Measurements from ENCODE around the gene RUNDC1.

Gene RUNDC1

DNA sequence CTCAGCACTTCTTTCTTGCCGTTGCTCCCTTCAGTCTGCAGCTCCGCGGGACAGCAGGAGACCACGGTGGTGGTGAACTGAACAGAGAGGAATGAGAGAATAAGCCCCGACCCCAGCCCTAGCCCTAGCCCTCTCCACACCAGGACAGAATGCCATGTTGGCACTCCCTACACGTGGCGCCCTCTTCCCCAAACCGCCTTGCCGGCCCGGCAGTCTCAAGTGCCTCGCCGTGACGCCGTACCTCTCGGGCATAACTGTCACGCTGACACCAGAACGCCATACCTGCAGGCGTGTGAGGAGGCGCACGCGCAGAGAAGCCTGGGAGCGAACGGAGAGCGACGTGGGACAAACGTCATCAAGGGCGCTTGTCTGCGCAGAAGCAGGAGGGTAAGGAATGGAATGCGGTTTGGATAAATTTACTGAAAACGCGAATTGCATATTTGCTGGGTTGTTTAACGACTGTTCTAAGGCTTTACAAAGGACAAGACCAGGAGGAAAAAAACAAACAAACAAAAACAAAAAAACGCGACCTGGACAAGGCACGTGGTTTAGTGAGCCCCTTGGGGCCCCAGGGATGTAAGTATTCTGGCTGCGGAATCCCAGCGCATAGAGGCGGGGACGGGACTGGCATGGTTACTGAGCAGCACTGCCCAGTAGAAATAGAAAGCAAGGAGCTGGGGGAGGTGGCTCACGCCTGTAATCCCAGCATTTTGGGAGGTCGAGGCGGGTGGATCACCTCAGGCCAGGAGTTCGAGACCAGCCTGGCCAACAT is 16.0 kb upstream of the RUNDC1 start, which contains the start of gene AARSD1:
AARSD1 (minus strand) TSS at position 294 of the 772 bp plus-strand sequence; CDS start at position 280, 14 bp downstream.
- H3K9ac ChIP-seq (ENCODE audit: low read depth, low read length, poor library complexity, severe bottlenecking): peak within 1 kb of the TSS; percentile 86
- peaks cover 6% of the 10 kb centered on the region for H3K4me1 ChIP-seq (ENCODE audit: insufficient read depth, low read length, poor library complexity, severe bottlenecking)
- TF ChIP-seq, protein P1, sequence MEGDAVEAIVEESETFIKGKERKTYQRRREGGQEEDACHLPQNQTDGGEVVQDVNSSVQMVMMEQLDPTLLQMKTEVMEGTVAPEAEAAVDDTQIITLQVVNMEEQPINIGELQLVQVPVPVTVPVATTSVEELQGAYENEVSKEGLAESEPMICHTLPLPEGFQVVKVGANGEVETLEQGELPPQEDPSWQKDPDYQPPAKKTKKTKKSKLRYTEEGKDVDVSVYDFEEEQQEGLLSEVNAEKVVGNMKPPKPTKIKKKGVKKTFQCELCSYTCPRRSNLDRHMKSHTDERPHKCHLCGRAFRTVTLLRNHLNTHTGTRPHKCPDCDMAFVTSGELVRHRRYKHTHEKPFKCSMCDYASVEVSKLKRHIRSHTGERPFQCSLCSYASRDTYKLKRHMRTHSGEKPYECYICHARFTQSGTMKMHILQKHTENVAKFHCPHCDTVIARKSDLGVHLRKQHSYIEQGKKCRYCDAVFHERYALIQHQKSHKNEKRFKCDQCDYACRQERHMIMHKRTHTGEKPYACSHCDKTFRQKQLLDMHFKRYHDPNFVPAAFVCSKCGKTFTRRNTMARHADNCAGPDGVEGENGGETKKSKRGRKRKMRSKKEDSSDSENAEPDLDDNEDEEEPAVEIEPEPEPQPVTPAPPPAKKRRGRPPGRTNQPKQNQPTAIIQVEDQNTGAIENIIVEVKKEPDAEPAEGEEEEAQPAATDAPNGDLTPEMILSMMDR (conservative IDR thresholded peaks at IDR 0.05; ENCODE audit: low read length): no peak
- no peak for TF ChIP-seq EZH2phosphoT487 (IDR thresholded peaks at IDR 0.05; ENCODE audit: borderline replicate concordance)
- peak within 1 kb of the TSS; percentile 82 for H3K4me2 ChIP-seq (ENCODE audit: low read depth, low read length, poor library complexity, severe bottlenecking)
- no peaks in the 10 kb centered on the region for H4K20me1 ChIP-seq (ENCODE audit: insufficient read depth, low read length, poor library complexity, severe bottlenecking)
- H3K9me2 ChIP-seq (replicated peaks; ENCODE audit: low read depth, low read length): no peaks in the 10 kb centered on the region
- H2AFZ ChIP-seq (ENCODE audit: low read length): peak within 1 kb of the TSS; percentile 93
- H3K9me3 ChIP-seq (ENCODE audit: insufficient read depth, low read depth, low read length): no peaks in the 10 kb centered on the region
- H3F3A ChIP-seq (ENCODE audit: low read depth): no peaks in the 10 kb centered on the region; the same call in 1 of the 2 replicates
- H3K27me3 ChIP-seq (ENCODE audit: insufficient read depth, low read length, poor library complexity, severe bottlenecking): no peaks in the 10 kb centered on the region
- H3K4me3 ChIP-seq (ENCODE audit: low read length, poor library complexity, severe bottlenecking): peak within 1 kb of the TSS; percentile 78
- H3K79me2 ChIP-seq (ENCODE audit: insufficient read depth, low read length): peaks cover 10% of the 10 kb centered on the region; the same call in 1 of the 2 replicates
- H3K36me3 ChIP-seq (ENCODE audit: insufficient read depth, low read length): peaks cover 13% of the 10 kb centered on the region; the same call in 1 of the 2 replicates

DNA sequence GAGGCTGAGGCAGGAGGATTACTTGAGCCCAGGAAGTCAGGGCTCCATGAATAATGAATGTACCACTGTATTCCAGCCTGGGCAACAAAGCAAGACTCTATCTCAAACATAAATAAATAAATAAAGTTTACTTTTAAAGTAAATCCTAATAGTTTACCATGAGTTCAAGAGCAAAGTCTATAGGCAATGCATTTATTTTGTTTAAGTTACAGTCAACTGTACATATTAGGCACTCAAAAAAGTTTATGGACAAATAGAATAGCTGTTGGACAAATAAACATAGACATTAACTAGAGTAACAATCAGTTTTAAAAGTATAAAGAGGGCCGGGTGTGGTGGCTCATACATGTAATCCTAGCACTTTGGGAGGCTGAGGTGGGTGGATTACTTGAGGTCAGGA is 12.4 kb upstream of the RUNDC1 start:
- H3F3A ChIP-seq (ENCODE audit: low read depth): no peaks in the 10 kb centered on the region; the same call in 1 of the 2 replicates
- H2AFZ ChIP-seq (ENCODE audit: low read length): no peak overlapping the region
- no peak overlapping the region for H3K9ac ChIP-seq (ENCODE audit: low read depth, low read length, poor library complexity, severe bottlenecking)
- H3K36me3 ChIP-seq (ENCODE audit: insufficient read depth, low read length): no peaks in the 10 kb centered on the region
- no peak for TF ChIP-seq EZH2phosphoT487 (IDR thresholded peaks at IDR 0.05; ENCODE audit: borderline replicate concordance)
- TF ChIP-seq, protein P1 (conservative IDR thresholded peaks at IDR 0.05; ENCODE audit: low read length): no peak
- H3K79me2 ChIP-seq (ENCODE audit: insufficient read depth, low read length): peaks cover 10% of the 10 kb centered on the region; the same call in 1 of the 2 replicates
- H3K27me3 ChIP-seq (ENCODE audit: insufficient read depth, low read length, poor library complexity, severe bottlenecking): no peaks in the 10 kb centered on the region
- no peak overlapping the region for H3K4me3 ChIP-seq (ENCODE audit: low read length, poor library complexity, severe bottlenecking)
- H3K4me1 ChIP-seq (ENCODE audit: insufficient read depth, low read length, poor library complexity, severe bottlenecking): peaks cover 6% of the 10 kb centered on the region
- H4K20me1 ChIP-seq (ENCODE audit: insufficient read depth, low read length, poor library complexity, severe bottlenecking): no peaks in the 10 kb centered on the region
- H3K9me3 ChIP-seq (ENCODE audit: insufficient read depth, low read depth, low read length): no peaks in the 10 kb centered on the region
- H3K9me2 ChIP-seq (replicated peaks; ENCODE audit: low read depth, low read length): no peaks in the 10 kb centered on the region
- H3K4me2 ChIP-seq (ENCODE audit: low read depth, low read length, poor library complexity, severe bottlenecking): no peak overlapping the region

GRCh38 chr17:42969001-42969581 is 11.3 kb upstream of the RUNDC1 start:
- TF ChIP-seq EZH2phosphoT487 (IDR thresholded peaks at IDR 0.05; ENCODE audit: borderline replicate concordance): no peak
- TF ChIP-seq, protein P1 (conservative IDR thresholded peaks at IDR 0.05; ENCODE audit: low read length): no peak
- H3K27me3 ChIP-seq (ENCODE audit: insufficient read depth, low read length, poor library complexity, severe bottlenecking): no peaks in the 10 kb centered on the region
- H3K4me2 ChIP-seq (ENCODE audit: low read depth, low read length, poor library complexity, severe bottlenecking): no peak overlapping the region
- no peaks in the 10 kb centered on the region; the same call in 1 of the 2 replicates for H3F3A ChIP-seq (ENCODE audit: low read depth)
- no peak overlapping the region for H3K4me3 ChIP-seq (ENCODE audit: low read length, poor library complexity, severe bottlenecking)
- no peaks in the 10 kb centered on the region for H3K9me2 ChIP-seq (replicated peaks; ENCODE audit: low read depth, low read length)
- no peak overlapping the region for H2AFZ ChIP-seq (ENCODE audit: low read length)
- H3K79me2 ChIP-seq (ENCODE audit: insufficient read depth, low read length): peaks cover under 1% of the 10 kb centered on the region; the same call in 1 of the 2 replicates
- no peaks in the 10 kb centered on the region for H4K20me1 ChIP-seq (ENCODE audit: insufficient read depth, low read length, poor library complexity, severe bottlenecking)
- no peaks in the 10 kb centered on the region for H3K36me3 ChIP-seq (ENCODE audit: insufficient read depth, low read length)
- H3K4me1 ChIP-seq (ENCODE audit: insufficient read depth, low read length, poor library complexity, severe bottlenecking): no peaks in the 10 kb centered on the region
- H3K9ac ChIP-seq (ENCODE audit: low read depth, low read length, poor library complexity, severe bottlenecking): no peak overlapping the region
- H3K9me3 ChIP-seq (ENCODE audit: insufficient read depth, low read depth, low read length): no peaks in the 10 kb centered on the region

Data from Loucy (cell line).